CD4-positive, alpha-beta T cell treated with Interleukin-15 for 4 hours (primary cell): ENCODE measurements around the gene TEDC2.
"Not testable (repeated sequence)": the region's sequence is repeated elsewhere in the genome, so short reads cannot be mapped to it uniquely, and the experiment has no call there.

ENCODE experiments used
- DNase-seq: peaks from one replicate; pipeline ENCODE4 v3.0.0-alpha.2; 2020; ENCODE audit warnings: low spot score

TEDC2 gene

GRCh38 chr16:2437032-2437790 lies 22.7 kb upstream of the TEDC2 start:
- DNase-seq = no peak

GRCh38 chr16:2438121-2438520 lies 21.8 kb upstream of the TEDC2 start:
- DNase-seq = no peak

DNA sequence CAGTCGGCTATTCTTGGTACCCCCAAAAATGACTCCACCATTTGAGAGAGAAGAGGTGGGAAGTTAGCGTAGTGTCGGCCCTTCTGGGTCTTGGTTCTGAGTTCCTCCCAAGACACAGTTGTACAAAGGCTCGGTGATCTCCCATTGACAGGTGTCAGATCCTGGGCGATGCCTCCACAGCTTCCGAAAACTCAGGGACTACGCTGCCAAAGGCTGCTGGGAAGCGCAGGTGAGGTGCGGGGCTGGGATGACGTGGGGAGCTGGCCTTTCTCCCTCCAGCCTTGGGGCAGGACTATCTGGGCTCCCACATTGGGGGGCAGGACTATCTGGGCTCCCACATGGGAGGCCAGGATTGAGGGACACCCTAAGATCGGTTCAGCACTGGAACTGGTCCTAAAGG lies 20.3 kb upstream of the TEDC2 start:
- no peak for DNase-seq

DNA sequence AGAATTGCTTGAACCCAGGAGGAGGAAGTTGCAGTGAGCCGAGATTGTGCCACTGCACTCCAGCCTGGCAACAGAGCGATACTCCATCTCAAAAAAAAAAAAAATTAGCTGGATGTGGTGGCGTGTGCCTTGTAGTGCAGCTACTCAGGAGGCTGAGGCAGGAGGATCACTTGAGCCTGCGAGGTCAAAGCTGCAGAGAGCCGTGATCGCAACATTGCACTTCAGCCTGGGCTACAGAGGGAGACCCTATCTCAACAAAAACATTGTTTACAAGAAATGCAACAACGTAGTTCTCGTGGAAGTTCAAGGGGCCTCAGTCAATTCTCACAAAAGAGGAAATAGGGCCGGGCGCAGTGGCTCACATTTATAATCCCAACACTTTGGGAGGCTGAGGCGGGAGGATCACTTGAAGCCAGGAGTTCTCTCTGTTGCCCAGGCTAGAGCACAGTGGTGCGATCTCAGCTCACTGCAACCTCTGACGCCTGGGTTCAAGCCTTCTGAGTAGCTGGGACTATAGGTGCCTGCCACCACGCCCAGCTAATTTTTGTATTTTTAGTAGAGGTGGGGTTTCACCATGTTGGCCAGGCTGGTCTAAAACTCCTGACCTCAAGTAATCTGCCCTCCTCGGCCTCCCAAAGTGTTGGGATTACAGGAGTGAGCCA lies 18.6 kb upstream of the TEDC2 start:
- not testable (repeated sequence) for DNase-seq

GRCh38 chr16:2443555-2443954 lies 16.4 kb upstream of the TEDC2 start:
- no peak for DNase-seq

- no peak for DNase-seq
Observed at GRCh38 chr16:2447920-2448583, 11.9 kb upstream of the TEDC2 start.

GRCh38 chr16:2449118-2449517 lies 10.8 kb upstream of the TEDC2 start:
- no peak for DNase-seq

DNA sequence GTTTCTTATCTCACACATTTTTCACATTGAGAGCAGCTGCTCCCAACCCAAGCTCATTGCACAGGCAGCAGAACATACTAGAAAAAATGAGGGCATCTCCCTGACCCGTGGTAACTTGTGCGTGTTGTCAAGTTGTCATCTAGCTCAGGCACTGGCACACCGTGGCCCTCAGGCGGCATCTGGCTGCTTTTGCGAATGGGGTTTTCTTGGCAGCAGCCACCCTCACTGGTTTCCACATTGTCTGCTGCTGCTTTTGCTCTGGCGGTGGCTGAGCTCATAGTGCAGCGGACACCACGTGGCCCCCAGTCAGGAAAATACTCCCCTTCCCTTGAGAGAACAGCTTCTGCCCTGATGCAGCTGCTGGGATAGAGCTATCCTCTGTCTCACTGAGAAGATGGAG lies 9.4 kb upstream of the TEDC2 start:
- no peak for DNase-seq

- DNase-seq = no peak
Observed at GRCh38 chr16:2450975-2451381, 8.9 kb upstream of the TEDC2 start.

GRCh38 chr16:2451851-2452320 lies 8.0 kb upstream of the TEDC2 start:
- no peak for DNase-seq

- DNase-seq = no peak
Observed at GRCh38 chr16:2452650-2453049, 7.3 kb upstream of the TEDC2 start.

GRCh38 chr16:2455081-2455845 lies 4.6 kb upstream of the TEDC2 start:
- no peak for DNase-seq

DNA sequence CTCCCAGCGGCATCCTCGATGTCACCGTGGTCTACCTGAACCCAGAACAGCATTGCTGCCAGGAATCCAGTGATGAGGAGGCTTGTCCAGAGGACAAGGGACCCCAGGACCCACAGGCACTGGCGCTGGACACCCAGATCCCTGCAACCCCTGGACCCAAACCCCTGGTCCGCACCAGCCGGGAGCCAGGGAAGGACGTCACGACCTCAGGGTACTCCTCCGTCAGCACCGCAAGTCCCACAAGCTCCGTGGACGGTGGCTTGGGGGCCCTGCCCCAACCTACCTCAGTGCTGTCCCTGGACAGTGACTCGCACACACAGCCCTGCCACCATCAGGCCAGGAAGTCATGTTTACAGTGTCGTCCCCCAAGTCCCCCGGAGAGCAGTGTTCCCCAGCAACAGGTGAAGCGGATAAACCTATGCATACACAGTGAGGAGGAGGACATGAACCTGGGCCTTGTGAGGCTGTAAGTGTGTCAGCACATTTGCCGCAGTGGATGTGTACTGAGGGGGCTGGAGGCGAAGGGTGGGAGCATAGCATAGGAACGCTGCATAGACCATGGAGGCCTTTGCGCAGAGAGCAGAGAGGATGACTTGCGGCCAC lies 3.3 kb upstream of the TEDC2 start:
- no peak for DNase-seq

DNA sequence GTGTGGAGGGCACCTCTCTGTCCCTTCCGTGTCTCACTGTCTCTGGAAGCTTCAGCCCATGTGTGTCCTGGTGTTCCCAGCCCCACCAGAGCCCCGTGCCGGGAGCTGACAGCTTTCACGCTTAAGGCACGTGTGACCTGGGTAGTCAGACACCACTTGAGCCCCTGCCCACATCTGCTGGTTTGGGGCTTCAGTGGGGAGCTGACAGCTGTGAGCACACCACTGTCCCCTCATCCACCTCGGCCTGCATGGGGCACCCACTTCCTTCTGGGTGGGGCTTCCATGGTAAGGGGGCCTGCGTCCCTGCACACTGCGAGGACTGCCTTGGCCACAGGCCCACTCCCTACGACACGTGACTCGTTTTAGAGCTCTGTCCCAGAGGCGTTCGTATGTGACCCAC lies 2.6 kb upstream of the TEDC2 start:
- DNase-seq = no peak

DNA sequence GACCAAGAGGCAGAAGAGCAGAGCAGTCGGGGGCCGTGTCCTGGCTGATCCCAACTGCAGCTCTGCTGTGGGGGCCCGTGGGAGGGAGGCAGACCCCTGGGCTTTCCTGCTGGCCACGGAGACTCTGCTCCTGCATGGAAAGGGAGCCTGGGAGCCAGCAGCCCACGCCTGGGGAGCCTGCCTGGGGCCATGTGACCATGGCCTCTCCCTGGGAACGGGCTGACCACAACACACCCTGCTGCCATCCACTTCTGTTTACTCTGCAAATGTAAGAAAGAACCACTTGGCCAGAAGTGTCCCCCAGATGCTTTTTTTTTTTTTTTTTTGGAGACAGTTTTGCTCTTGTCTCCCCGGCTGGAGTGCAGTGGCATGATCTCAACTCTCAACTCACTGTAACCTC lies 2.0 kb upstream of the TEDC2 start:
- no peak for DNase-seq

- no peak for DNase-seq
Observed at GRCh38 chr16:2458887-2459646, 842 bp upstream of the TEDC2 start.

DNA sequence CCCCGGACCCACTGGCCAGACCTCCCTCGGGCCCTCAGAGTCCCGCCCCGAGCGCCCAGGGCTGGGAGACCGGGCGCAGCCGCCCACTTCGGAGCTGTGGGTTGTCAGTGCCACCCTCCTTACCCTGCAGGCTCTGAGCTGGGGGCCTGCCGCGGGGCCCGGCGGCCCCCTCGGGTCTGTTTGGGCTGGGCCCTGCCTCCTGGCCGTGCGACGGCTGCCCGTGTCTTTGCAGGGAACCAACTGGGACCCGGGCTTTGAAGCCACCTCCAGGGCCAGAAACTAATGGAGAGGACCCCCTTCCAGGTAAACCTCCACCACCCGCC lies 443 bp downstream of the TEDC2 start:
- DNase-seq = no peak

GRCh38 chr16:2460916-2461315 lies 1.0 kb downstream of the TEDC2 start:
- DNase-seq = no peak

DNA sequence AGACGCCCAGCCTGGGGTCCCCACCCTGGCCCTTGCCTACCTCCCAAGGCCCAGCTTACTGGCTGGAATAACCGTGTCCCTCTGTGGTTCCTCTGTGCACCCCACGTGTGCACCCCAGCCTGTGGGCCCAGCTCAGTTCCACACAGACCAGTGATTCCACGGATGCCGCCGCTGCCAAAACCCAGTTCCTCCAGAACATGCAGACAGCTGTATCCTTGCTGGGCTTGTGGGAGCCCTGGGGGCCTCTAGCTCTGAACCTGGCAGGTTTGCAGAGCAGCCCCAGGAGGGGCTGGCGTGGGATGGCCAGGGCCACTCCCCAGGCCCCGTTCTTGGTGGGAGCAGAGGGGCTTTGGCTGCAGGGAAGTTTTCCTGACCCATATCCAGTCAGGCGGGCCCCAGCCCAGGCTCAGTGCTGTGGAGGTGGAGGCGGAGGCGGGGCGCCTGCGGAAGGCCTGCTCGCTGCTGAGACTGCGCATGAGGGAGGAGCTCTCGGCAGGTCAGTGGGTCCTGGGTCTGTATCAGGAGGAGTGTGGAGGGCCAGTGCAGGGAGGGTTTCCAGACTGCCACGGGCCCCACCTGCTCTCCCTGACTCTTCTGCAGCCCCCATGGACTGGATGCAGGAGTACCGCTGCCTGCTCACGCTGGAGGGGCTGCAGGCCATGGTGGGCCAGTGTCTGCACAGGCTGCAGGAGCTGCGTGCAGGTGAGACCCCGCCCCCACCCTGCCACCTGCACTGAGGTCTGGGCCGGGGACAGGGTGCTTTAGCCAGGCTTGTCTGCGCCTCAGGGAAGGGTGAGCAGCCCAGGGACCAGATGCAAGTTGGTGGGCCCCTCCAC lies 2.3 kb downstream of the TEDC2 start:
- no peak for DNase-seq

- DNase-seq = no peak
Observed at GRCh38 chr16:2464333-2464732, 4.4 kb downstream of the TEDC2 start.
